GM18498 (cell line): ENCODE results near the gene ATP13A2.

ENCODE experiments used
- ATAC-seq: cut with Tn5 transposase; IDR thresholded peaks from one replicate; pipeline ENCODE4 v1.9.1; 2021; ENCODE audit warnings: mild to moderate bottlenecking, moderate library complexity; ENCODE audit not compliant: unreplicated experiment

Gene ATP13A2

GRCh38 chr1:17030206-17030605 lies 18.5 kb upstream of the ATP13A2 start:
- ATAC-seq: no peak

- ATAC-seq: no peak
These were observed 17.0 kb upstream of the ATP13A2 start for GRCh38 chr1:17028662-17029188.

- no peak for ATAC-seq
These were observed 16.2 kb upstream of the ATP13A2 start for GRCh38 chr1:17027900-17028299.

GRCh38 chr1:17027403-17027802 lies 15.7 kb upstream of the ATP13A2 start:
- ATAC-seq: no peak

- ATAC-seq: no peak
These were observed 13.0 kb upstream of the ATP13A2 start for GRCh38 chr1:17024721-17025120.

- ATAC-seq: no peak
These were observed 11.8 kb upstream of the ATP13A2 start for GRCh38 chr1:17023573-17023972.

GRCh38 chr1:17023102-17023501 lies 11.4 kb upstream of the ATP13A2 start:
- ATAC-seq: no peak

- no peak for ATAC-seq
These were observed 10.2 kb upstream of the ATP13A2 start for GRCh38 chr1:17021896-17022295.

GRCh38 chr1:17020502-17020901 lies 8.8 kb upstream of the ATP13A2 start:
- no peak for ATAC-seq

- no peak for ATAC-seq
These were observed 7.1 kb upstream of the ATP13A2 start for GRCh38 chr1:17018849-17019248.

- ATAC-seq: no peak
These were observed 5.7 kb upstream of the ATP13A2 start for GRCh38 chr1:17017435-17017834.

GRCh38 chr1:17016317-17016661 lies 4.6 kb upstream of the ATP13A2 start:
- ATAC-seq: no peak

GRCh38 chr1:17014671-17015567 lies 3.2 kb upstream of the ATP13A2 start:
- ATAC-seq: no peak

- ATAC-seq: no peak
These were observed 2.0 kb upstream of the ATP13A2 start for GRCh38 chr1:17013491-17014320.

- ATAC-seq: no peak
These were observed 1.2 kb upstream of the ATP13A2 start for GRCh38 chr1:17012775-17013490.

GRCh38 chr1:17011092-17011438 lies 663 bp downstream of the ATP13A2 start:
- no peak for ATAC-seq

GRCh38 chr1:17009706-17010105 lies 2.0 kb downstream of the ATP13A2 start:
- ATAC-seq: no peak

GRCh38 chr1:17008208-17008855 lies 3.4 kb downstream of the ATP13A2 start:
- ATAC-seq: no peak

- ATAC-seq: no peak
These were observed 4.6 kb downstream of the ATP13A2 start for GRCh38 chr1:17007121-17007520.

GRCh38 chr1:17005365-17005740 lies 6.4 kb downstream of the ATP13A2 start:
- ATAC-seq: no peak
